Stimulated activated CD8-positive, alpha-beta memory T cell treated with anti-CD3 and anti-CD28 coated beads, Interleukin-4, amount 100 ng/mL, for 1 hour (primary cell): ENCODE results near the gene CCDC175.

Experiments used
- DNase-seq, 2 donors: peaks; one replicate each; pipeline ENCODE4 v3.0.0-alpha.2; 2020; ENCODE audit warnings: low read depth in 2 of 2, low spot score in 1 of 2

The CCDC175 gene

DNA sequence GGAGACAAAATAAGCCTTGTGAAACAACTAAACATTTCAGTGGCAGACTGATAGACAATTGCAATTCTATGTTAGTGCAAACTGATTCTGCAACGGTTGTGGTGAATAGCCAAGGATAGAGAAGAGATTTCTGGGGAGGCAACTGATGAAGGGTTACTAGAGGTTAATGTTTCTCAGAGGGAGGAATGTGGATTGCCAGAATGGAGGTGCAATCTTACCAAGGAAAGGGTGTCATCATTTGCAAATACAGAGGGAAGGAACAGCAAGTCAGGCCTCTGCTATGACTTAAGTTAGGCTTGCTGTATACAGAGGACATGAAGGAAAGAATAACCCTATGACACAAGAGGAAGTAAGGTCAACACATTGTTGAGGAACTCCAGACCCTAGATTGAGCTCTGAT lies 35.8 kb downstream of the CCDC175 start:
- DNase-seq, result no peak

DNA sequence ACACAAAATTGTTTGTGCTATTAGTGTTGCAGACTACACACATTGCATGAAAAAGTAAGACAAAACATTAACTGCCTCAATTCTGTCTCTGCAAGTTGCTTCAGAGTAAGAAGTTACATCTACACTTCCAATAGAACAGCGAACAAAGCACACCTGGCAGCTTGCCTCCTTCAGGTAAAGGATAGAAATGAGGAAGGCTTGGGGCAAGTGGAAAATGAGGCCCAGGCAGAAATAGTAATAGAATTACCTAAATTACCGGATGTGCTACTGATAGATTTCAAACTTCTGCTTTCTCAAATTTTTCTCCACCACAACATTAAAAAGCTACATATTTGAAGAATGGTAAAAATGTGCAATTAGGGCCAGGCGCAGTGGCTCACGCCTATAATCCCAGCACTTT lies 37.7 kb downstream of the CCDC175 start:
- no peak for DNase-seq

DNA sequence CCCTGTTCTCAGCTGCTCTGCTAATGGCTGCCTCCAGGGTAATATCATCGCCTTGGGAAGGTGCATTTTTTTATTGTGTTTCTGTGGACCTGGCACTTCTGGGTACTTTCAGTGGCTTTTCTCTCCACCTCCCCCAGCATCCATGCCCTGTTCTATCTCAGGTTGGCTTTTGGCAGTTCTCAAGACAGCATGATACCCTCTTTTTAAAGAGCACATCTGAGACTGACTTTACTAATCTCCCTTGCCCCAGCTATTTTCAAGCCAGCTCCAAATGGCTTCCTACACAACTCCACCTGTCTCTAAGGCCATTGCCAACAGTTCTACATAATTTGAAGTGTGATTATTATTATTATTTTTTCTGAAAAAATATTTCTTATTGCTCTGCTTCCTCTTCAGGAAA lies 39.1 kb downstream of the CCDC175 start:
- DNase-seq, result no peak

GRCh38 chr14:59534361-59534987 lies 42.1 kb downstream of the CCDC175 start:
- DNase-seq, result no peak

GRCh38 chr14:59532419-59532818 lies 44.2 kb downstream of the CCDC175 start:
- no peak for DNase-seq

GRCh38 chr14:59530349-59530748 lies 46.3 kb downstream of the CCDC175 start:
- DNase-seq, result no peak

DNA sequence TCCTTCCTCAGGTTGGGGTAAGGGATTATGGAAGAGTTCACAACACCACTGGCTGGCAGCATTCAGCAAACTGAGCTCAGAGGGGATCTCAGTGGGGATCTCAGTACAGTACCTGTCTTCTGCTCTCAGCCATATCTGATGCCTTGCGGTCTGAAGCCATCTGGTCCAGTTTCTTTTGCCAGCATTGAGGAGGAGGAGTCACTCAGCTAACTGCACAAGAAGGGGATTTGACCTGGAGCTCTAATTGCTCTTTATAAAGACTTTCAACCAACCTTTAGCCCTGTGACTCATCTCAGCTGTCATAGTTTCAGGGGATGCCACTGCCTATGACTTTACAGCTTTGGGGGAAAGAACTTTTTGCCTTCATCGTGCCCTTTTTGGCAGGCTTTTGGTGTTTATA lies 47.4 kb downstream of the CCDC175 start:
- DNase-seq, result no peak

DNA sequence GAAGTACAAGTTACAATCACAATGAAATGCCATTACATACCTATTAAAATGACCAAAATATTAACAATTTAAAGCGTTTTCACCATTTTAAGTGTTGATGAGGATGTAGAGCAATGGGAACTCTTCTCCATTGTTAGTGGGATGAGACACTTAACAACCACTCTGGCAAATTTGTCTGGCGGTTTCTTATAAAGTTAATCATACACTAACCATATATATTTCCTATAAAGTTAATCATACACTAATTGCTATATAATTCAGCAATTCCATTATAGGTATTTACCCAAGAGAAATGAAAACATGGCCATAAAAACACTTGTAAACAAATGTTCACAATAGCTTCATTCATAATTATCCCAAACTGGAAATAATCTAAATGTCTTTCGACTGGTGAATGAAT lies 56.4 kb downstream of the CCDC175 start:
- no peak for DNase-seq

DNA sequence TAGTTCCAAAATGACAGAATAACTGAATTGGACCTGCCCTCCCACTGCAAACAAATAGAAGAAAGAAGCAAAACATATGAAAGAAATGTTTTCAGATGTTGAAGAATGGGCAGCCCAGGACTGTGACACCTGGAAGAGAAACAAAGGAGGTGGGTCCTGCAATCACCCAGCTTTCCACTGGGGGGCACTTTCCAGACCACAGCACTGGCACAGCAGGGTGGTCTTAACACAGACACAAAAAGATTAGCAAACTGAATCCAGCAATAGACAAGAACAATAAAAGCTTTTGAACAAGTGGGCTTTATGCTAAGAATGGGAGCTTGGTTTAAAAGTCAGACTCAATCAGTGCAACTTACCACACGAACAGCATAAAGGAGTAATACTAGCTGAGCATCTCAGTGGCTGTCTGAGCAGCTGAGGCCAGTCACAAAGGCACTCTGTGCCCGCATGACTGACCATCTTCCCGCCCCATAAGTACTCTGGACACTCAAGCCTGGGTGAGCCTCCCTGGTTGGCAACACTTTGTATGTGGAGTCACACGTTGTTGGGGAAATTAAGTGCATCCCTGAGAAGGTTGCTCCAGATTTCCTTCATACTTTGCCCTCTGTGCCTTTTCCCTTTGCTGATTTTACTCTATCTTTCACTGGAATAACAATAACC lies 64.6 kb downstream of the CCDC175 start:
- DNase-seq, result no peak

DNA sequence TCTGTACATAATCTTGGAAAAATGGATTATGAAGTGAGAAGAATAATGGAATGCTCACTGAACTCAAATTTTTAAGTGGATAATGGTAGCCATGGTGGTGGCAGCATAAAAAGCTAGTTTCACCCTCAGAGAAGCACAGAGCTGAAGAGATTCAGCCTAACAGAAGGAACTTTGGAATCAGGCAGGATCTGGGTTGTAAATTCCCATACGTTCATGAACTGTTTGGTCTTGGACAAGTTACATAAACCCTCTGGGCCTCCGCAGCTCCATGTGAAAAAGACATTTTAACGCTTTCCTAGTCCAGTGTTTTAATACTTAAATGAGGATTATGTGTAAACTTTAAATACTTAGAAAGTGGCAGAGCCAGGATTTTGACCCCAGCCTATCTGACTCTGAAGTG lies 65.6 kb downstream of the CCDC175 start:
- DNase-seq, result no peak

DNA sequence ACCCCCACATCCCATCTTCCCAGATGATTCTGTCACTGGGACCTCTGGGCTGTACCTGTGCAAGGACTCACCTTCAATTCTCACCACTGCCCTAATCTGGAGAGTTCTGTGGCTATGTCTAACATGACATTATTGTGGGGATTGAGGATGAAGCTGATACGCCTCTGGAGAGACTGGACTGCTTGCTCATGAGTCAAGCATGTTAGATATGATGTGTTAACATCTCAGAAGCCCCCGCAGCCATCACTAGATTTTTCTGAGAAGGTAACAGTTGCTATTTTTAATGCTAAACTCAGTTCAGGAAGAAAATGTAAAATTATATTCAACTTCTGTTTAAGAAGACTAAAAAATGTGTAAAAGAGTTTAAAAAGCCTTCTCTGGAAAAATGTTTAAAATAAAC lies 66.6 kb downstream of the CCDC175 start:
- no peak for DNase-seq

DNA sequence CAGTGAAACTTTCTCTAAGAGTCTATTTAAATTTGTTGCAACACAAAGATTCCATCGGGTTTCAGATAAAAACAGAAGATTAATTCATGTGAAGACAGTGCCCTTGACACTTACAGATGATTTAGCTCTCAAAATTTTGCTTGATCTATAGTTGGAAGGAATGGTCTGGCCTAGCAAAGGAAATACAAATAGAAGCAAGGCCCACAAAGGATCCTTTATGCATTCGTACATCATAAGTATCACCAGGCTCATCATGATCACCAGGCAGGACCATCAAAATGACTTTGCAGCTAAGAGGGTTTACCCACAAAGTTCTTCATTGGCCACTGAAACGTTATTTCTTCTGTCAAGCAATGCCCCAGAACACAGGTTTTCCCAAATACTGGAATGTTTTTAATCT lies 67.5 kb downstream of the CCDC175 start:
- no peak for DNase-seq

GRCh38 chr14:59507752-59508103 lies 68.9 kb downstream of the CCDC175 start:
- DNase-seq, result no peak

- DNase-seq, result peak in 1 of 2 donors; percentile 10
These were observed 69.4 kb downstream of the CCDC175 start for GRCh38 chr14:59507063-59507751.

GRCh38 chr14:59503256-59503655 lies 73.4 kb downstream of the CCDC175 start:
- DNase-seq, result no peak

DNA sequence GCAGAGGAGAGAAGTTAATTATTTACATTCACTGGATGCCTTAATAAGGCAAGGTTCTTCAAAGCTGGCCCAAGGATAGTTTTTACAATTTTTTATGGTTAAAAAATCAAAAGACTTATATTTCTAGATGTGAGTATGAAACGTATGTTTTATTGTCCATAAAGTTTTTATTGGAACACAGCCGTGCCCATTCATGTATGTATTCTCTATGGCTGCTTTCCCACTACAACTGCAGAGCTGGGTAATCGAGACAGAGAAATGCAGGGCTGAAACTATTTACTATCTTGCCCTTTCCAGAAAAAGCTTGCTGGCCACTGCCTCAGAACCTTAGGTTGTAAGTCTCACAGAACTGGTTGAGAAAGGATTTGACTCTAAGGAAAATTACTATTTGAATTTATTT lies 75.9 kb downstream of the CCDC175 start:
- DNase-seq, result no peak

DNA sequence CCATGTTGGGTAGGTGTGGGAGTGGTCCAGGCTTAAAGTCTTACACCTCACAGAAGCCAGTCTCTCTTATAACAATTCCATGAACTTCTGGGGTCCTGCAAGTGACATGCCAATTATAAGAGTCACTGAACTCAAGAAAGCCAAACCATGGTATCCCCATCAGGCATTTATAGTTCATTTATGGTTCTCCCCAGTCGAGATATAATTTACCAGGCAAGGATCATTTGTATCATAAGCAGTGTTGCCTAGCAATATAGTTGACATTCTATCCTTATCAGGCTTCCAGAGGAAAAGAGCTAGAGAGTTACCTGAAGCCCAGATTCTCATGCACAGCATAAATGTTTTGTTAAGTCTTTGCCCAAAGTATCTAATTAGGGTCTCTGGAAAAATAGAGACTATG lies 84.2 kb downstream of the CCDC175 start:
- DNase-seq, result no peak

DNA sequence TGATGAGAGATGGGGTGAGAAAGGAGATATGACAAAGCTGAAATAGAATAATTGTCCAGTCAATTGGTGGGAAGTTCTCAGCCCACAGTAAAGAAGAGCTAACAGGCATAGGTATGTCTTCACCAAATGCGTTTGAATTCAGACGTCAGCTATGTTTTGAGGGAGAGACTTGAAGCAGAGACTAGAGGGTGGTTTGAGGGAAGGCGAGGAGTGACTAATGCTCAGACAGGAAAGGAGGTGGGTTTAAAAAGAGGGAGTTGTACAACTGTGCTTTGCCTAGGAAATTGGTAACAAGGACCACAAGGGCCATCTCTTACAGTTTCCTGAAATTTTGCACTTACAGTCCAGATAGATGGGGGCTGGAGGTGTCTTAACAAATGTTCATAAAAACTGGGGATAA lies 85.9 kb downstream of the CCDC175 start:
- no peak for DNase-seq

- DNase-seq, result no peak
These were observed 91.9 kb downstream of the CCDC175 start for GRCh38 chr14:59484639-59485175.

GRCh38 chr14:59483819-59484638 lies 92.6 kb downstream of the CCDC175 start, which contains the start of the genes JKAMP and L3HYPDH:
Gene JKAMP (plus strand): TSS chr14:59484517. CDS start chr14:59484590, 73 bp downstream.
Gene L3HYPDH (minus strand): TSS chr14:59484408. CDS start chr14:59484316, 92 bp downstream.
- peak; percentile 96 for DNase-seq

- DNase-seq, result no peak
These were observed 93.2 kb downstream of the CCDC175 start for GRCh38 chr14:59483363-59483762.
